GM13976 (cell line): ENCODE measurements around the gene ENTR1.
A peak's percentile ranks its signal among the peaks of the same experiment; 100 is the strongest.

Source experiments
- DNase-seq: peaks from one replicate; pipeline ENCODE4 v3.0.0; 2012; ENCODE audit warnings: low spot score
- in situ Hi-C: fragments of 300-500 bp; cut with MboI; formaldehyde crosslinking; loops from one replicate; pipeline ENCODE4 v1.12.0; 2022; ENCODE audit warnings: low sequenced_read_pairs, mixed read lengths, inconsistent platforms; ENCODE audit not compliant: unreplicated experiment
- TF ChIP-seq, protein P1 (sequence below): IDR thresholded peaks from 2 replicates; pipeline ENCODE4 v1.5.1; 2012; ENCODE audit warnings: borderline replicate concordance, mild to moderate bottlenecking; ENCODE audit not compliant: insufficient read depth; ENCODE audit errors: extremely low read depth, missing control alignments, control extremely low read depth

Gene ENTR1

GRCh38 chr9:136375096-136375495, 35.3 kb downstream of the ENTR1 start:
- in situ Hi-C loops, result no loop called here
- TF ChIP-seq, protein P1, sequence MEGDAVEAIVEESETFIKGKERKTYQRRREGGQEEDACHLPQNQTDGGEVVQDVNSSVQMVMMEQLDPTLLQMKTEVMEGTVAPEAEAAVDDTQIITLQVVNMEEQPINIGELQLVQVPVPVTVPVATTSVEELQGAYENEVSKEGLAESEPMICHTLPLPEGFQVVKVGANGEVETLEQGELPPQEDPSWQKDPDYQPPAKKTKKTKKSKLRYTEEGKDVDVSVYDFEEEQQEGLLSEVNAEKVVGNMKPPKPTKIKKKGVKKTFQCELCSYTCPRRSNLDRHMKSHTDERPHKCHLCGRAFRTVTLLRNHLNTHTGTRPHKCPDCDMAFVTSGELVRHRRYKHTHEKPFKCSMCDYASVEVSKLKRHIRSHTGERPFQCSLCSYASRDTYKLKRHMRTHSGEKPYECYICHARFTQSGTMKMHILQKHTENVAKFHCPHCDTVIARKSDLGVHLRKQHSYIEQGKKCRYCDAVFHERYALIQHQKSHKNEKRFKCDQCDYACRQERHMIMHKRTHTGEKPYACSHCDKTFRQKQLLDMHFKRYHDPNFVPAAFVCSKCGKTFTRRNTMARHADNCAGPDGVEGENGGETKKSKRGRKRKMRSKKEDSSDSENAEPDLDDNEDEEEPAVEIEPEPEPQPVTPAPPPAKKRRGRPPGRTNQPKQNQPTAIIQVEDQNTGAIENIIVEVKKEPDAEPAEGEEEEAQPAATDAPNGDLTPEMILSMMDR, result no peak

GRCh38 chr9:136374183-136374575, 36.2 kb downstream of the ENTR1 start:
- in situ Hi-C loops, result no loop called here
- no peak for DNase-seq
- TF ChIP-seq, protein P1, result no peak

More at GRCh38 chr9:136375096-136375495, 35.3 kb downstream of the ENTR1 start:
- DNase-seq, result no peak

DNA sequence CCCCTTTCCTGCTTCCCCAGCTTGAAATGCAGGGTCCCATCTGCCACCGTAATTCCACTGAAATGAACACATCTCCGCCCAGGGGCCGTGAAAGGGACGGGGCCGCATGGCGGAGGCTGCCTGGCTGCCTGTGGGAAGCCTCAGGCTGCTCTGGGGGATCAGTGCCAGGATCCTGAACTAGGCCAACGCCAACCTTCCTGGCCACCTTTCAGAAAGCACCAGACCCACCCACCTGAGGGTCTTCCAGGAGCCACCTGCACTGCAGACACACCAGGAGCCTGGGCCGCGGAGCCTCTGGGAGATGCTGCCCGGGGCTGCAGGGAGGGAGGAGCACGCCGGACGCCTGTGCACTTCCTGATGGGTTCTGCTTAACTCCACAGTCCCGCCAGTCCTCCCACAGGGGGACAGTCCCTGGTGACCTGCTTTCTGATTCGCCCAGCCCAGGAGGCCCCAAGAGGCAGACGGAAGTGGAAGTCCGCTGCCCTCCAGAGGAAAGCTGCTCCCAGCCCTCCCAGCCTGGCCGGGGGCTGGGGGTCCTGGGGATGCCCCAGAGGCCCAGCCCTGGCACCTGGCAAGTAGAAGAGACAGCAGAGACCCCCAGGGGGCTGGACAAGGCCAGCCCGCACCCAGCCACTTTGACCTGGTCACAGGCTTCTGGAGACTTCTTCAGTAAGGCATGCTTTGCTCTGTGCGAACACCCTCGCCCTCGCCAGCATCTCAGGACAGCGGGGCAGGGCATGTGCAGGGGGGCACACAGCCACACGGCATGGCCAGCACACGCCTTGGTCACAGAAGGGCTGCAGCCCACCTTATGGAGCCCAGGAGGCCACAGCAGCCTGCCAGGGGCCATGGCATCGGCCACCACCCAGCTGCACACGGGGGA, 36.9 kb downstream of the ENTR1 start, which contains the start of gene CARD9:
TSS of gene CARD9 (minus strand) at position 370 of the 883 bp plus-strand sequence. CDS start 1,591 bp downstream, outside the sequence.
- TF ChIP-seq, protein P1, result peak; percentile 13
- peak; percentile 74 for DNase-seq
- in situ Hi-C loops, result no loop called here

- in situ Hi-C loops, result no loop called here
- no peak for DNase-seq
- TF ChIP-seq, protein P1, result peak; percentile 8
Observed at GRCh38 chr9:136372561-136373299, 37.7 kb downstream of the ENTR1 start.

GRCh38 chr9:136372006-136372405, 38.4 kb downstream of the ENTR1 start:
- TF ChIP-seq, protein P1, result no peak
- in situ Hi-C loops, result no loop called here
- no peak for DNase-seq

GRCh38 chr9:136371533-136371880, 38.9 kb downstream of the ENTR1 start:
- no peak for DNase-seq
- in situ Hi-C loops, result no loop called here

More at GRCh38 chr9:136371533-136371880, 38.9 kb downstream of the ENTR1 start:
- TF ChIP-seq, protein P1, result no peak
